BLaER1 (cell line): Measurements from ENCODE around the gene NACC2.

Experiments
- H3K27ac ChIP-seq: shearing (Covaris generic); formaldehyde crosslinking; 2 replicates; pipeline ENCODE4 v1.8.1; 2022
- H3K27me3 ChIP-seq: shearing (Covaris generic); formaldehyde crosslinking; 2 replicates; pipeline ENCODE4 v1.8.1; 2022
- H3K36me3 ChIP-seq: shearing (Covaris generic); formaldehyde crosslinking; 2 replicates; pipeline ENCODE4 v1.8.1; 2022
- H3K4me1 ChIP-seq: shearing (Covaris generic); formaldehyde crosslinking; 2 replicates; pipeline ENCODE4 v1.8.1; 2022
- H3K4me2 ChIP-seq: shearing (Covaris generic); formaldehyde crosslinking; 2 replicates; pipeline ENCODE4 v1.8.1; 2022
- H3K4me3 ChIP-seq: shearing (Covaris generic); formaldehyde crosslinking; 2 replicates; pipeline ENCODE4 v1.8.1; 2022
- H3K9ac ChIP-seq: shearing (Covaris generic); formaldehyde crosslinking; 2 replicates; pipeline ENCODE4 v1.8.1; 2022
- H3K9me3 ChIP-seq: shearing (Covaris generic); formaldehyde crosslinking; 2 replicates; pipeline ENCODE4 v1.8.1; 2022
- H4K20me1 ChIP-seq: shearing (Covaris generic); formaldehyde crosslinking; 2 replicates; pipeline ENCODE4 v1.8.1; 2022
- Cebpa-rat ChIP-seq: shearing (Covaris generic); IDR thresholded peaks from 2 replicates; pipeline ENCODE4 v1.8.1; 2022

Gene NACC2

GRCh38 chr9:136025481-136025880, 69.6 kb downstream of the NACC2 start:
- no peak overlapping the region for H3K4me2 ChIP-seq
- H3K4me1 ChIP-seq, result peaks cover 15% of the 10 kb centered on the region
- no peak overlapping the region for H3K27ac ChIP-seq
- H3K27me3 ChIP-seq, result no peaks in the 10 kb centered on the region
- H4K20me1 ChIP-seq, result no peaks in the 10 kb centered on the region
- peaks cover 12% of the 10 kb centered on the region; the same call in 1 of the 2 replicates for H3K36me3 ChIP-seq
- H3K9ac ChIP-seq, result no peak overlapping the region
- H3K9me3 ChIP-seq, result peaks cover 29% of the 10 kb centered on the region
- TF ChIP-seq Cebpa-rat, result no peak
- no peak overlapping the region for H3K4me3 ChIP-seq

GRCh38 chr9:136024696-136025316, 70.3 kb downstream of the NACC2 start:
- Histone ChIP-seq H3K36me3 (peaks cover 12% of the 10 kb centered on the region; the same call in 1 of the 2 replicates), H3K4me2 (no peak overlapping the region), H3K9me3 (peaks cover 24% of the 10 kb centered on the region), H4K20me1 (no peaks in the 10 kb centered on the region), H3K9ac (no peak overlapping the region), H3K4me1 (peaks cover 20% of the 10 kb centered on the region), H3K4me3 (no peak overlapping the region), H3K27ac (no peak overlapping the region), H3K27me3 (no peaks in the 10 kb centered on the region)
- TF ChIP-seq Cebpa-rat, result no peak

GRCh38 chr9:136024286-136024685, 70.8 kb downstream of the NACC2 start:
- Histone ChIP-seq H3K9me3 (peaks cover 19% of the 10 kb centered on the region), H3K27me3 (no peaks in the 10 kb centered on the region), H4K20me1 (no peaks in the 10 kb centered on the region), H3K4me2 (peak overlapping the region; percentile 67), H3K27ac (peak overlapping the region; percentile 56; the same call in 1 of the 2 replicates), H3K4me1 (peaks cover 20% of the 10 kb centered on the region), H3K4me3 (no peak overlapping the region), H3K9ac (no peak overlapping the region), H3K36me3 (peaks cover 9% of the 10 kb centered on the region; the same call in 1 of the 2 replicates)
- no peak for TF ChIP-seq Cebpa-rat

- Histone ChIP-seq H4K20me1 (no peaks in the 10 kb centered on the region), H3K36me3 (peaks cover 3% of the 10 kb centered on the region; the same call in 1 of the 2 replicates), H3K4me3 (no peak overlapping the region), H3K27ac (peak overlapping the region; percentile 56; the same call in 1 of the 2 replicates), H3K4me1 (peaks cover 22% of the 10 kb centered on the region), H3K9me3 (peaks cover 12% of the 10 kb centered on the region), H3K4me2 (peak overlapping the region; percentile 67), H3K9ac (no peak overlapping the region), H3K27me3 (no peaks in the 10 kb centered on the region)
- no peak for TF ChIP-seq Cebpa-rat
Measured at GRCh38 chr9:136023410-136024225, 71.5 kb downstream of the NACC2 start.

GRCh38 chr9:136022731-136023409, 72.2 kb downstream of the NACC2 start:
- Histone ChIP-seq H3K9me3 (0 out of 2 replicates have a peak, but pooled peaks cover 6% of the 10 kb centered on the region), H3K4me1 (peaks cover 29% of the 10 kb centered on the region), H4K20me1 (no peaks in the 10 kb centered on the region), H3K9ac (no peak overlapping the region), H3K27me3 (no peaks in the 10 kb centered on the region), H3K27ac (0 out of 2 replicates have a peak overlapping the region, but pooled peaks have one; percentile 13), H3K4me3 (no peak overlapping the region), H3K4me2 (peak overlapping the region; percentile 67), H3K36me3 (no peaks in the 10 kb centered on the region)
- no peak for TF ChIP-seq Cebpa-rat

GRCh38 chr9:136021872-136022681, 73.0 kb downstream of the NACC2 start:
- H3K27me3 ChIP-seq, result no peaks in the 10 kb centered on the region
- no peaks in the 10 kb centered on the region for H4K20me1 ChIP-seq
- no peaks in the 10 kb centered on the region for H3K36me3 ChIP-seq
- H3K9ac ChIP-seq, result no peak overlapping the region
- peaks cover 37% of the 10 kb centered on the region for H3K4me1 ChIP-seq
- no peak overlapping the region for H3K4me3 ChIP-seq
- no peak overlapping the region for H3K27ac ChIP-seq
- H3K9me3 ChIP-seq, result 0 out of 2 replicates have a peak, but pooled peaks cover 6% of the 10 kb centered on the region
- TF ChIP-seq Cebpa-rat, result no peak
- H3K4me2 ChIP-seq, result no peak overlapping the region

- Histone ChIP-seq H3K4me2 (no peak overlapping the region), H3K4me3 (no peak overlapping the region), H4K20me1 (no peaks in the 10 kb centered on the region), H3K27me3 (no peaks in the 10 kb centered on the region), H3K36me3 (no peaks in the 10 kb centered on the region), H3K9me3 (0 out of 2 replicates have a peak, but pooled peaks cover 5% of the 10 kb centered on the region), H3K27ac (no peak overlapping the region), H3K4me1 (peaks cover 45% of the 10 kb centered on the region), H3K9ac (no peak overlapping the region)
- no peak for TF ChIP-seq Cebpa-rat
Measured at GRCh38 chr9:136021171-136021871, 73.8 kb downstream of the NACC2 start.

- Histone ChIP-seq H3K9ac (no peak overlapping the region), H3K36me3 (no peaks in the 10 kb centered on the region), H4K20me1 (no peaks in the 10 kb centered on the region), H3K4me2 (no peak overlapping the region), H3K9me3 (no peaks in the 10 kb centered on the region), H3K4me3 (no peak overlapping the region), H3K27me3 (no peaks in the 10 kb centered on the region), H3K27ac (no peak overlapping the region), H3K4me1 (peaks cover 47% of the 10 kb centered on the region)
- no peak for TF ChIP-seq Cebpa-rat
Measured at GRCh38 chr9:136020671-136021070, 74.4 kb downstream of the NACC2 start.

- H3K9ac ChIP-seq, result no peak overlapping the region
- peaks cover 47% of the 10 kb centered on the region for H3K4me1 ChIP-seq
- no peak overlapping the region for H3K4me3 ChIP-seq
- no peaks in the 10 kb centered on the region for H3K9me3 ChIP-seq
- no peaks in the 10 kb centered on the region for H3K36me3 ChIP-seq
- no peak overlapping the region for H3K4me2 ChIP-seq
- H3K27me3 ChIP-seq, result no peaks in the 10 kb centered on the region
- no peak overlapping the region for H3K27ac ChIP-seq
- TF ChIP-seq Cebpa-rat, result no peak
- H4K20me1 ChIP-seq, result no peaks in the 10 kb centered on the region
Measured at GRCh38 chr9:136020206-136020605, 74.9 kb downstream of the NACC2 start.
